ENCODE data around the gene DSCAML1. TPM values are rescaled to one million over a fixed set of nuclear protein-coding genes. Genes with fewer than 3 reads are reported as not detected.

DSCAML1 gene
- total and polyA plus RNA-seq, 4 donors: 0.18 to 1.5 (median 1.1) TPM

DNA sequence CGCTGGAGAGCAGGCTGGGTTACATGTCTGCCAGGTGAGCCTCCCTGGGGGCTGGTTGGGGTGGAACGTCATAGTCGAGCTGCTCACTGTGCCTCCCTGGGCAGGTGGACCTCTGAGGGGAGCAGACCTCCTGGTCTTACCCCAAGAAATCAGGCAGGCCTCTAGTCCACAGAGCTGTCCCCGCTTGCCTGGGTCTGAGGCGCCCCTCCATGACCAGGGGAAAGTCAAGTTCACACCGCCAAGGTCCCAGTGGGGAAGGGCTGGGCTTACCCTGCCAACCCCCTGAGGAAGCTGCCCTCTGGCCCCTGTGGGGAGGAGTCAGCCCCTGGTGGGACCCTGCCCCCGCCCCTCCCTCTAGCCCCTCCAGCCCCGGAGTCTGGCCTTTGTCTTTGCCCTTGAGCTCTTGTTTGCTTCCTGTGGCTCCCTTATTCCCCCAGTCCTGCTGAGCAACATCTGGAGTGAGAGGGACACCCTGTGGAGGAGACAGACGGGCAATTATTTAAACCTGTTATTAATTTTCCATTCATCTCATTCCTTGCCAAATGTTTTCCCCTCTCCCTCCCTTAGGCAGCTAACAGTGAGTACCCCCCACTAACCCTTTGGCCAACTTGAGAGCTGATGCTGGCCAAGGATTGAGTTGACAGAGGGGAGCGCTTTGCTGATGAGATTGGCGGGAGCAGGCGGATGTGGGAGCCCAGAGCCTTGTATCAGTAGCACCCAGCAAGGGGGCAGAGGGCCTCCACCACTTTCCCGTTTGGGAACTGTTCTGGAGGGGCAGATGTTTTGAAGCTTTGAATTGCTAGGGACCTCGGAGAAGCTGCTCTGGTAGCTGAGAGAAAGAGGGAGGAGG, 385.9 kb downstream of the DSCAML1 start:
- peaks cover 2 to 36% (median 10%) of the 10 kb centered on the region in 4 donors for H3K36me3 ChIP-seq (ENCODE audit: control insufficient read depth in 4 of 4, insufficient read depth in 4 of 4, low read length in 4 of 4)
- H3K9me3 ChIP-seq (ENCODE audit: control insufficient read depth in 4 of 4, insufficient read depth in 3 of 4, low read length in 3 of 4): peaks cover 0 to 2% (median 0%) of the 10 kb centered on the region in 4 donors
- no peak overlapping the region for H3K27ac ChIP-seq (ENCODE audit: low read depth in 1 of 2, low read length in 1 of 2)
- ATAC-seq (ENCODE audit: insufficient read depth, low FRiP score): no peak
- H3K9ac ChIP-seq (ENCODE audit: insufficient read depth in 1 of 2, low read length in 2 of 2): no peak overlapping the region
- H3K4me1 ChIP-seq (ENCODE audit: control insufficient read depth in 5 of 5, insufficient read depth in 5 of 5, low read length in 5 of 5): no peaks in the 10 kb centered on the region
- WGBS, 2 donors: 87 to 95% methylated on average over 14 of the region's 14 CpGs
- no peak for DNase-seq
- H3K4me3 ChIP-seq: no peak overlapping the region
- TF ChIP-seq, protein P1, sequence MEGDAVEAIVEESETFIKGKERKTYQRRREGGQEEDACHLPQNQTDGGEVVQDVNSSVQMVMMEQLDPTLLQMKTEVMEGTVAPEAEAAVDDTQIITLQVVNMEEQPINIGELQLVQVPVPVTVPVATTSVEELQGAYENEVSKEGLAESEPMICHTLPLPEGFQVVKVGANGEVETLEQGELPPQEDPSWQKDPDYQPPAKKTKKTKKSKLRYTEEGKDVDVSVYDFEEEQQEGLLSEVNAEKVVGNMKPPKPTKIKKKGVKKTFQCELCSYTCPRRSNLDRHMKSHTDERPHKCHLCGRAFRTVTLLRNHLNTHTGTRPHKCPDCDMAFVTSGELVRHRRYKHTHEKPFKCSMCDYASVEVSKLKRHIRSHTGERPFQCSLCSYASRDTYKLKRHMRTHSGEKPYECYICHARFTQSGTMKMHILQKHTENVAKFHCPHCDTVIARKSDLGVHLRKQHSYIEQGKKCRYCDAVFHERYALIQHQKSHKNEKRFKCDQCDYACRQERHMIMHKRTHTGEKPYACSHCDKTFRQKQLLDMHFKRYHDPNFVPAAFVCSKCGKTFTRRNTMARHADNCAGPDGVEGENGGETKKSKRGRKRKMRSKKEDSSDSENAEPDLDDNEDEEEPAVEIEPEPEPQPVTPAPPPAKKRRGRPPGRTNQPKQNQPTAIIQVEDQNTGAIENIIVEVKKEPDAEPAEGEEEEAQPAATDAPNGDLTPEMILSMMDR (IDR thresholded peaks at IDR 0.05; ENCODE audit: control extremely low read depth, extremely low read depth): no peak
- no peaks in the 10 kb centered on the region for H3K27me3 ChIP-seq (ENCODE audit: control insufficient read depth in 3 of 3, insufficient read depth in 3 of 3, low read length in 2 of 3)

DNA sequence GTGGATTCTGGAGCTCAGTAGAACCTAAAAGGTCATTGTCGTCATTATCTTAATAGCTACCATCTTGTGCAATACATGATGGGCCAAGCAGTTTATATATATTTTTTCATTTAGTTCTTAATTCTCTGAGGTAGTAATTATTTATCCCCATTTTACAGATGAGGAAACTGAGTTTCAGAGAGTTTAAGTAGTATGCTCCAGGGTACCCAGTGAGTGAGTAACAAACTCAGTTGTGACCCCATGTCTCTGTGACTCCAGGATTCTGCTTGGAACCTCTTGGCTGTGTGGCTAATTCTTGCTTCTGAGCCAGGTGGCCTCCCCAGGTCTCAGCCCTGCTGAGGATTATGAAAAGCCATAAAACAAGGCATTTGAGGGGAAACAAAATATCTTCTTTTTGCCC, 386.8 kb downstream of the DSCAML1 start:
- peaks cover 0 to 3% (median 0%) of the 10 kb centered on the region in 4 donors for H3K9me3 ChIP-seq (ENCODE audit: control insufficient read depth in 4 of 4, insufficient read depth in 3 of 4, low read length in 3 of 4)
- 76 to 98% methylated on average over 1 of the region's 1 CpG for WGBS, 2 donors
- H3K4me1 ChIP-seq (ENCODE audit: control insufficient read depth in 5 of 5, insufficient read depth in 5 of 5, low read length in 5 of 5): no peaks in the 10 kb centered on the region

DNA sequence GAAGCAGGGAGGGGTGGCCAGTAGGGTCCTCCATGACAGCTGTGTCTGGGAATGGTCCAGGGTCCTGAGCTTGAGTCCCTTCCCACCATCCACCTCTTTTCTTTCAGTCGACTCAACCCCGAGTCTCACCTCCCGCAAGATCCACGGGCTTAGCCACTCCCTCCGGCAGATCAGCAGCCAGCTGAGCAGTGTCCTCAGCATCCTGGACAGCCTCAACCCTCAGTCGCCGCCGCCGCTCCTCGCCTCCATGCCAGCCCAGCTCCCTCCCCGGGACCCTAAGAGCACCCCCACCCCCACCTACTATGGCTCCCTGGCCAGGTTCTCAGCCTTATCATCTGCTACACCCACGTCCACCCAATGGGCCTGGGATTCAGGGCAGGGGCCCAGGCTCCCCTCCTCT, 387.5 kb downstream of the DSCAML1 start:
- TF ChIP-seq, protein P1 (IDR thresholded peaks at IDR 0.05; ENCODE audit: control extremely low read depth, extremely low read depth): no peak
- ATAC-seq (ENCODE audit: insufficient read depth, low FRiP score) (no peak), DNase-seq (no peak)
- 85 to 93% methylated on average over 12 of the region's 12 CpGs for WGBS, 2 donors
- Histone ChIP-seq H3K27me3 (ENCODE audit: control insufficient read depth in 3 of 3, insufficient read depth in 3 of 3, low read length in 2 of 3) (no peaks in the 10 kb centered on the region), H3K4me1 (ENCODE audit: control insufficient read depth in 5 of 5, insufficient read depth in 5 of 5, low read length in 5 of 5) (no peaks in the 10 kb centered on the region), H3K9me3 (ENCODE audit: control insufficient read depth in 4 of 4, insufficient read depth in 3 of 4, low read length in 3 of 4) (peaks cover 0 to 4% (median 0%) of the 10 kb centered on the region in 4 donors), H3K27ac (ENCODE audit: low read depth in 1 of 2, low read length in 1 of 2) (no peak overlapping the region), H3K4me3 (no peak overlapping the region), H3K9ac (ENCODE audit: insufficient read depth in 1 of 2, low read length in 2 of 2) (no peak overlapping the region), H3K36me3 (ENCODE audit: control insufficient read depth in 4 of 4, insufficient read depth in 4 of 4, low read length in 4 of 4) (peaks cover 3 to 40% (median 15%) of the 10 kb centered on the region in 4 donors)

More for the DNA sequence above, 386.8 kb downstream of the DSCAML1 start:
- DNase-seq (no peak), ATAC-seq (ENCODE audit: insufficient read depth, low FRiP score) (no peak)
- H3K4me3 ChIP-seq: no peak overlapping the region
- H3K36me3 ChIP-seq (ENCODE audit: control insufficient read depth in 4 of 4, insufficient read depth in 4 of 4, low read length in 4 of 4): peaks cover 3 to 36% (median 11%) of the 10 kb centered on the region in 4 donors
- TF ChIP-seq, protein P1 (IDR thresholded peaks at IDR 0.05; ENCODE audit: control extremely low read depth, extremely low read depth): no peak
- H3K27ac ChIP-seq (ENCODE audit: low read depth in 1 of 2, low read length in 1 of 2): no peak overlapping the region
- no peaks in the 10 kb centered on the region for H3K27me3 ChIP-seq (ENCODE audit: control insufficient read depth in 3 of 3, insufficient read depth in 3 of 3, low read length in 2 of 3)
- no peak overlapping the region for H3K9ac ChIP-seq (ENCODE audit: insufficient read depth in 1 of 2, low read length in 2 of 2)
